PC-3 (cell line): Measurements from ENCODE around the gene MAGI2.

Experiments used
- EZH2 ChIP-seq: fragments of 300-600 bp; sonication (generic); IDR thresholded peaks from one replicate; pipeline ENCODE4 v1.6.1; 2017; ENCODE audit warnings: antibody characterized with exemption, mild to moderate bottlenecking, low read length; ENCODE audit not compliant: unreplicated experiment
- EZH2phosphoT487 ChIP-seq: fragments of 300-600 bp; sonication (generic); IDR thresholded peaks from 2 replicates; pipeline ENCODE4 v1.6.1; 2018; ENCODE audit warnings: mild to moderate bottlenecking, antibody characterized with exemption, low read length, borderline replicate concordance
- TF ChIP-seq, protein P1 (sequence below): fragments of 300-600 bp; sonication (generic); conservative IDR thresholded peaks from 2 replicates; pipeline ENCODE4 v1.5.1; 2017; ENCODE audit warnings: antibody characterized with exemption, low read depth, mild to moderate bottlenecking, low read length

DNA sequence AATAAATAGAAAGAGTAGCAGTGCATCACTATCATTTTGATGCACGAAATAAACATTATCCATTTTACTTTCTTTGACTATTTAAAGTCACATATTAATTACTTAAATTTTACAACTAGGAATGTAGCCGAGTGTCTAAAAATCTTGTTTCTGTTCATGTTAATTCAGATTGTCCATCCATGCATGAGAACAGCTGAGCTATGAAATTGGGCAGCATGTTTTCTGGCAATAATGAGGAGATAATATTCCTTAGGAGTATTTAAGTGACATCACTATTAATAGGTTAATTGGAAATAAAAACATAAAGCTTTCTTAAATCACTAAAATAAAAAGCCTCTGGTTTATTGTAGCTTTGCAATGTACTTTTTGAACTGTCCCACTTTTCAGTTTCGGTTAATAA lies 1361.1 kb downstream of the MAGI2 start:
- no peak for TF ChIP-seq EZH2
- TF ChIP-seq, protein P1, sequence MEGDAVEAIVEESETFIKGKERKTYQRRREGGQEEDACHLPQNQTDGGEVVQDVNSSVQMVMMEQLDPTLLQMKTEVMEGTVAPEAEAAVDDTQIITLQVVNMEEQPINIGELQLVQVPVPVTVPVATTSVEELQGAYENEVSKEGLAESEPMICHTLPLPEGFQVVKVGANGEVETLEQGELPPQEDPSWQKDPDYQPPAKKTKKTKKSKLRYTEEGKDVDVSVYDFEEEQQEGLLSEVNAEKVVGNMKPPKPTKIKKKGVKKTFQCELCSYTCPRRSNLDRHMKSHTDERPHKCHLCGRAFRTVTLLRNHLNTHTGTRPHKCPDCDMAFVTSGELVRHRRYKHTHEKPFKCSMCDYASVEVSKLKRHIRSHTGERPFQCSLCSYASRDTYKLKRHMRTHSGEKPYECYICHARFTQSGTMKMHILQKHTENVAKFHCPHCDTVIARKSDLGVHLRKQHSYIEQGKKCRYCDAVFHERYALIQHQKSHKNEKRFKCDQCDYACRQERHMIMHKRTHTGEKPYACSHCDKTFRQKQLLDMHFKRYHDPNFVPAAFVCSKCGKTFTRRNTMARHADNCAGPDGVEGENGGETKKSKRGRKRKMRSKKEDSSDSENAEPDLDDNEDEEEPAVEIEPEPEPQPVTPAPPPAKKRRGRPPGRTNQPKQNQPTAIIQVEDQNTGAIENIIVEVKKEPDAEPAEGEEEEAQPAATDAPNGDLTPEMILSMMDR = no peak
- TF ChIP-seq EZH2phosphoT487 = no peak
